ENCODE data around the gene TENT4A.

Gene TENT4A

GRCh38 chr5:6750142-6750840 lies 37.1 kb downstream of the TENT4A start:
- H3K27ac Mint-ChIP-seq = no peak overlapping the region
- H3K27me3 Mint-ChIP-seq = no peaks in the 10 kb centered on the region

GRCh38 chr5:6750951-6751685 lies 37.9 kb downstream of the TENT4A start:
- H3K27me3 Mint-ChIP-seq = no peaks in the 10 kb centered on the region
- H3K4me3 Mint-ChIP-seq = no peak overlapping the region
- H3K4me1 Mint-ChIP-seq (ENCODE audit: low read depth) = peaks cover 5% of the 10 kb centered on the region
- no peaks in the 10 kb centered on the region for H3K9me3 Mint-ChIP-seq
- intact Hi-C loops (cut with micrococcal nuclease) = no loop called here
- no peak overlapping the region for H3K27ac Mint-ChIP-seq
- peaks cover 99% of the 10 kb centered on the region for H3K36me3 Mint-ChIP-seq (ENCODE audit: low read depth)

More at GRCh38 chr5:6750142-6750840, 37.1 kb downstream of the TENT4A start:
- no peak overlapping the region for H3K4me3 Mint-ChIP-seq
- intact Hi-C loops (cut with micrococcal nuclease) = no loop called here
- H3K9me3 Mint-ChIP-seq = no peaks in the 10 kb centered on the region
- H3K36me3 Mint-ChIP-seq (ENCODE audit: low read depth) = peaks cover 95% of the 10 kb centered on the region
- H3K4me1 Mint-ChIP-seq (ENCODE audit: low read depth) = peaks cover 5% of the 10 kb centered on the region

GRCh38 chr5:6752236-6752635 lies 39.0 kb downstream of the TENT4A start:
- intact Hi-C loops (cut with micrococcal nuclease) = no loop called here
- peaks cover 91% of the 10 kb centered on the region for H3K36me3 Mint-ChIP-seq (ENCODE audit: low read depth)
- no peaks in the 10 kb centered on the region for H3K27me3 Mint-ChIP-seq
- no peak overlapping the region for H3K27ac Mint-ChIP-seq
- H3K4me1 Mint-ChIP-seq (ENCODE audit: low read depth) = peaks cover 5% of the 10 kb centered on the region
- H3K4me3 Mint-ChIP-seq = no peak overlapping the region
- H3K9me3 Mint-ChIP-seq = no peaks in the 10 kb centered on the region

- Mint-ChIP-seq H3K27me3 (no peaks in the 10 kb centered on the region), H3K36me3 (ENCODE audit: low read depth) (peaks cover 90% of the 10 kb centered on the region), H3K4me3 (no peak overlapping the region), H3K27ac (no peak overlapping the region), H3K4me1 (ENCODE audit: low read depth) (peaks cover 5% of the 10 kb centered on the region), H3K9me3 (no peaks in the 10 kb centered on the region)
- intact Hi-C loops (cut with micrococcal nuclease) = no loop called here
Measured at GRCh38 chr5:6752782-6753181, 39.5 kb downstream of the TENT4A start.

- Mint-ChIP-seq H3K4me3 (no peak overlapping the region), H3K27me3 (no peaks in the 10 kb centered on the region), H3K27ac (no peak overlapping the region), H3K9me3 (no peaks in the 10 kb centered on the region), H3K4me1 (ENCODE audit: low read depth) (peaks cover 7% of the 10 kb centered on the region), H3K36me3 (ENCODE audit: low read depth) (peaks cover 90% of the 10 kb centered on the region)
- intact Hi-C loops (cut with micrococcal nuclease) = no loop called here
Measured at GRCh38 chr5:6753851-6754250, 40.6 kb downstream of the TENT4A start.

GRCh38 chr5:6754766-6755165 lies 41.5 kb downstream of the TENT4A start:
- Mint-ChIP-seq H3K9me3 (no peaks in the 10 kb centered on the region), H3K4me1 (ENCODE audit: low read depth) (peaks cover 16% of the 10 kb centered on the region), H3K27ac (no peak overlapping the region), H3K27me3 (no peaks in the 10 kb centered on the region), H3K36me3 (ENCODE audit: low read depth) (peaks cover 86% of the 10 kb centered on the region), H3K4me3 (no peak overlapping the region)
- intact Hi-C loops (cut with micrococcal nuclease) = no loop called here

- H3K36me3 Mint-ChIP-seq (ENCODE audit: low read depth) = peaks cover 78% of the 10 kb centered on the region
- no peaks in the 10 kb centered on the region for H3K9me3 Mint-ChIP-seq
- H3K27me3 Mint-ChIP-seq = no peaks in the 10 kb centered on the region
- H3K4me3 Mint-ChIP-seq = no peak overlapping the region
- peaks cover 23% of the 10 kb centered on the region for H3K4me1 Mint-ChIP-seq (ENCODE audit: low read depth)
- H3K27ac Mint-ChIP-seq = no peak overlapping the region
- intact Hi-C loops (cut with micrococcal nuclease) = no loop called here
Measured at GRCh38 chr5:6755519-6755918, 42.3 kb downstream of the TENT4A start.

GRCh38 chr5:6755941-6756340 lies 42.7 kb downstream of the TENT4A start:
- H3K36me3 Mint-ChIP-seq (ENCODE audit: low read depth) = peaks cover 74% of the 10 kb centered on the region
- H3K27me3 Mint-ChIP-seq = no peaks in the 10 kb centered on the region
- H3K4me1 Mint-ChIP-seq (ENCODE audit: low read depth) = peaks cover 27% of the 10 kb centered on the region
- H3K27ac Mint-ChIP-seq = no peak overlapping the region
- H3K9me3 Mint-ChIP-seq = no peaks in the 10 kb centered on the region
- no peak overlapping the region for H3K4me3 Mint-ChIP-seq
- intact Hi-C loops (cut with micrococcal nuclease) = no loop called here

- Mint-ChIP-seq H3K27ac (no peak overlapping the region), H3K27me3 (no peaks in the 10 kb centered on the region), H3K4me1 (ENCODE audit: low read depth) (peaks cover 30% of the 10 kb centered on the region), H3K9me3 (no peaks in the 10 kb centered on the region), H3K4me3 (no peak overlapping the region), H3K36me3 (ENCODE audit: low read depth) (peaks cover 58% of the 10 kb centered on the region)
- intact Hi-C loops (cut with micrococcal nuclease) = no loop called here
Measured at GRCh38 chr5:6757414-6757969, 44.3 kb downstream of the TENT4A start.

- no peaks in the 10 kb centered on the region for H3K27me3 Mint-ChIP-seq
- no peaks in the 10 kb centered on the region for H3K9me3 Mint-ChIP-seq
- H3K36me3 Mint-ChIP-seq (ENCODE audit: low read depth) = peaks cover 51% of the 10 kb centered on the region
- H3K27ac Mint-ChIP-seq = no peak overlapping the region
- intact Hi-C loops (cut with micrococcal nuclease) = no loop called here
- H3K4me3 Mint-ChIP-seq = no peak overlapping the region
- peaks cover 30% of the 10 kb centered on the region for H3K4me1 Mint-ChIP-seq (ENCODE audit: low read depth)
Measured at GRCh38 chr5:6758236-6758635, 45.0 kb downstream of the TENT4A start.

GRCh38 chr5:6758706-6759105 lies 45.5 kb downstream of the TENT4A start:
- no peak overlapping the region for H3K27ac Mint-ChIP-seq
- H3K9me3 Mint-ChIP-seq = no peaks in the 10 kb centered on the region
- intact Hi-C loops (cut with micrococcal nuclease) = no loop called here
- H3K4me3 Mint-ChIP-seq = no peak overlapping the region
- peaks cover 46% of the 10 kb centered on the region for H3K36me3 Mint-ChIP-seq (ENCODE audit: low read depth)
- no peaks in the 10 kb centered on the region for H3K27me3 Mint-ChIP-seq
- peaks cover 29% of the 10 kb centered on the region for H3K4me1 Mint-ChIP-seq (ENCODE audit: low read depth)

GRCh38 chr5:6759401-6759800 lies 46.2 kb downstream of the TENT4A start:
- no peaks in the 10 kb centered on the region for H3K27me3 Mint-ChIP-seq
- no peaks in the 10 kb centered on the region for H3K9me3 Mint-ChIP-seq
- H3K4me3 Mint-ChIP-seq = no peak overlapping the region
- H3K27ac Mint-ChIP-seq = peak overlapping the region; percentile 77
- peaks cover 25% of the 10 kb centered on the region for H3K4me1 Mint-ChIP-seq (ENCODE audit: low read depth)
- intact Hi-C loops (cut with micrococcal nuclease) = no loop called here
- peaks cover 39% of the 10 kb centered on the region for H3K36me3 Mint-ChIP-seq (ENCODE audit: low read depth)

- intact Hi-C loops (cut with micrococcal nuclease) = loop anchor here (10.0 kb wide), 1 partner anchor 1055 kb away; no protein-coding TSS in a partner anchor
- Mint-ChIP-seq H3K27me3 (no peaks in the 10 kb centered on the region), H3K4me3 (no peak overlapping the region), H3K27ac (peak overlapping the region; percentile 77), H3K36me3 (ENCODE audit: low read depth) (peaks cover 34% of the 10 kb centered on the region), H3K4me1 (ENCODE audit: low read depth) (peaks cover 25% of the 10 kb centered on the region), H3K9me3 (no peaks in the 10 kb centered on the region)
Measured at GRCh38 chr5:6759983-6760382, 46.8 kb downstream of the TENT4A start.

- H3K36me3 Mint-ChIP-seq (ENCODE audit: low read depth) = peaks cover 26% of the 10 kb centered on the region
- H3K4me1 Mint-ChIP-seq (ENCODE audit: low read depth) = peaks cover 29% of the 10 kb centered on the region
- intact Hi-C loops (cut with micrococcal nuclease) = loop anchor here (10.0 kb wide), 1 partner anchor 1054 kb away; no protein-coding TSS in a partner anchor
- no peaks in the 10 kb centered on the region for H3K27me3 Mint-ChIP-seq
- H3K9me3 Mint-ChIP-seq = no peaks in the 10 kb centered on the region
- H3K4me3 Mint-ChIP-seq = no peak overlapping the region
- peak overlapping the region; percentile 77 for H3K27ac Mint-ChIP-seq
Measured at GRCh38 chr5:6760686-6761085, 47.5 kb downstream of the TENT4A start.

Measured in dendritic cell treated with granulocyte-macrophage colony-stimulating factor and Interleukin-4, amounts not matched to agents 40 ng/mL and 50 ng/mL, for 4 days (primary cell).